Left lung (tissue), 10 donors: ENCODE measurements around the gene CDC42BPA. TPM values are rescaled to one million over a fixed set of nuclear protein-coding genes. Genes with fewer than 3 reads are reported as not detected.

Experiments
- ATAC-seq: fragments of 200-7000 bp; cut with Tn5 transposase; one replicate; pipeline ENCODE4 v1.9.1; 2020; ENCODE audit warnings: moderate library complexity
- DNase-seq, 4 donors: peaks; one replicate each; pipeline ENCODE4 v3.0.0-alpha.2; 2013 to 2020
- H3K27ac ChIP-seq, 2 donors: fragments of 200-600 bp; sonication (generic) in 1 of 2; one replicate each; pipeline versions ENCODE4 v1.5.0 to v1.8.0; 2020 to 2021
- H3K27me3 ChIP-seq, 2 donors: fragments of 200-600 bp; sonication (generic) in 1 of 2; one replicate each; pipeline versions ENCODE4 v1.5.0 to v1.8.0; 2020 to 2021
- H3K36me3 ChIP-seq, 2 donors: fragments of 200-600 bp; sonication (generic) in 1 of 2; one replicate each; pipeline versions ENCODE4 v1.5.0 to v1.8.0; 2020 to 2021
- H3K4me1 ChIP-seq, 2 donors: fragments of 200-600 bp; one replicate each; pipeline ENCODE4 v1.8.0; 2021
- H3K4me3 ChIP-seq, 2 donors: fragments of 200-600 bp; sonication (generic) in 1 of 2; one replicate each; pipeline versions ENCODE4 v1.5.0 to v1.8.0; 2020 to 2021; ENCODE audit warnings: mild to moderate bottlenecking in 1 of 2
- H3K9me3 ChIP-seq, 2 donors: fragments of 200-600 bp; sonication (generic) in 1 of 2; one replicate each; pipeline versions ENCODE4 v1.5.0 to v1.8.0; 2020 to 2021
- intact Hi-C, 2 donors: fragments of 100-400 bp; cut with DNase I; formaldehyde crosslinking; loops; one replicate each; pipeline versions ENCODE4 v1.11.2 to v1.14.2; 2022
- polyA plus RNA-seq, 6 donors: library from polyadenylated mRNA; unstranded; fragments of 120-200 nt; gene quantifications; one replicate each; pipeline ENCODE4 v1.2.1, GENCODE V29; 2013; ENCODE audit not compliant: insufficient read length in 6 of 6
- total RNA-seq, 2 donors: library from RNA; stranded (reverse); fragmentation: NEBNext Ultra II Directional; extraction: Animal tissue kit (Norgen Biotek cat#: 25700); gene quantifications; one replicate each; pipeline ENCODE4 v1.2.1, GENCODE V29; 2021
- TF ChIP-seq, protein P1 (sequence below), 2 donors: fragments of 200-600 bp; sonication (generic) in 1 of 2; IDR thresholded peaks; one replicate each; pipeline versions ENCODE4 v1.5.0 to v1.8.0; 2021; ENCODE audit warnings: antibody characterized with exemption in 2 of 2
- donor health status: DM: no; HTN: yes; CAD: no.
- donor health status: DM: no; HTN: no; CAD: no.

The CDC42BPA gene
- total and polyA plus RNA-seq, 8 donors = 35.8 to 49.0 (median 43.4) TPM

DNA sequence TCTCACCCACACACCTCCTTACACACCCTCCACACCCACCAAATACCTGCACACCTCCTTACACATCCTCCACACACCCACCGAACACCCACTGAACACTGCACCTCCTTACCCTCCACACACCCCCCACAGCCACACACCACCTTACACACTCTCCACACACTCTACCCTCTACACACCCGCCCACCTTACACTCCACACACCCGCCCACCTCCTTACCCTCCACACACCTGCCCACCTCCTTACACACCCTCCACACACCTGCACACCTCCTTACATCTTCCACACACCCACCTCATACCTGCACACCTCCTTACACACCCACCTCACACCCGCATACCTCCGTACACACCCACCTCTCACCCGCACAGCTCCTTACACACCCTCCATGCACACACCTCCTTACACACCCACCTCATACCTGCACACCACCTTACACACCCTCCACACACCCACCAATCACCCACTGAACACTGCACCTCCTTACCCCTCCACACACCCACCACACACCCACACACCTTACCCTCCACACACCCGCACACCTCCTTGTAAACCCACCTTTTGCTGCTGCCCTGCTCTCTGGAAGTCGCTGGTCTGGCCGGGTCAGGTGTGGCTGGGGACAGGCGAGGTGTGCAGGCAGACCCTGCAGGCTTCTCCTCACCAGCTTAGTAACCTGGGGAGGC lies 339.7 kb downstream of the CDC42BPA start:
- DNase-seq = no peak
- no peak for ATAC-seq
- H3K9me3 ChIP-seq = no peaks in the 10 kb centered on the region
- peaks cover 0 to 33% of the 10 kb centered on the region in 2 donors for H3K36me3 ChIP-seq
- no peaks in the 10 kb centered on the region for H3K27me3 ChIP-seq
- TF ChIP-seq, protein P1, sequence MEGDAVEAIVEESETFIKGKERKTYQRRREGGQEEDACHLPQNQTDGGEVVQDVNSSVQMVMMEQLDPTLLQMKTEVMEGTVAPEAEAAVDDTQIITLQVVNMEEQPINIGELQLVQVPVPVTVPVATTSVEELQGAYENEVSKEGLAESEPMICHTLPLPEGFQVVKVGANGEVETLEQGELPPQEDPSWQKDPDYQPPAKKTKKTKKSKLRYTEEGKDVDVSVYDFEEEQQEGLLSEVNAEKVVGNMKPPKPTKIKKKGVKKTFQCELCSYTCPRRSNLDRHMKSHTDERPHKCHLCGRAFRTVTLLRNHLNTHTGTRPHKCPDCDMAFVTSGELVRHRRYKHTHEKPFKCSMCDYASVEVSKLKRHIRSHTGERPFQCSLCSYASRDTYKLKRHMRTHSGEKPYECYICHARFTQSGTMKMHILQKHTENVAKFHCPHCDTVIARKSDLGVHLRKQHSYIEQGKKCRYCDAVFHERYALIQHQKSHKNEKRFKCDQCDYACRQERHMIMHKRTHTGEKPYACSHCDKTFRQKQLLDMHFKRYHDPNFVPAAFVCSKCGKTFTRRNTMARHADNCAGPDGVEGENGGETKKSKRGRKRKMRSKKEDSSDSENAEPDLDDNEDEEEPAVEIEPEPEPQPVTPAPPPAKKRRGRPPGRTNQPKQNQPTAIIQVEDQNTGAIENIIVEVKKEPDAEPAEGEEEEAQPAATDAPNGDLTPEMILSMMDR (IDR thresholded peaks at IDR 0.05) = no peak
- H3K4me3 ChIP-seq = no peak overlapping the region
- H3K4me1 ChIP-seq = peaks cover 12 to 21% of the 10 kb centered on the region in 2 donors
- no peak overlapping the region for H3K27ac ChIP-seq
- intact Hi-C loops = no loop called here

DNA sequence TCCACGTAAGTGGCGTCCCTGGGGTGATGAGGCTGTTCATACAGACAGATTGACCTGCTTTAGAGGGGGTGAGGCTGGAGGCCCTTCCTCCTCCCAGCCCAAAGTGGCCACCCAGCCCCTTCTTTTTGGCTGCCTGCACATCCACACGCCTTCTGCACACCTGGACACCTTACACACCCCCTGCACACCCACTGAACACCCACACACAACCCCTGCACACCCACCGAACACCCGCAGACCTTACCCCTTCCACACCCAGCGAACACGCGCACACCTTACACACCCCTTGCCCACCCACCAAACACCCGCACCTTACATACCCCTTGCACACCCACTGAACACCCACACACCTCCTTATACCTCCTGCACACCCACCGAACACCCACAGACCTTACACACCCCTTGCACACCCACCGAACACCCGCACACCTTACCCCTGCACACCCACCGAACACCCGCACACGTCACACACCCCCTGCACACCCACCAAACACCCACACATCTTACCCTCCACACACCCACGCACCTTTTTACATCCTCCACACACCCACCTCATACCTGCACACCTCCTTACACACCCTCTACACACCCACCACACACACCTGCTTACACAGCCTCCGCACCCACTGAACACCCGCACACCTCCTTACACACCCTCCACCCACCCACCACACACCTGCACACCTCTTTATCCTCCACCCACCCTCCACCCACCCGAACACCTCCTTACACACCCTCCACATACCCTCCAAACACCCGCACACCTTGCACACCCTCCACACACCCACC lies 340.5 kb downstream of the CDC42BPA start:
- intact Hi-C loops = no loop called here
- Histone ChIP-seq H3K9me3 (no peaks in the 10 kb centered on the region), H3K4me3 (no peak overlapping the region), H3K27ac (no peak overlapping the region), H3K4me1 (peaks cover 18 to 29% of the 10 kb centered on the region in 2 donors), H3K27me3 (no peaks in the 10 kb centered on the region), H3K36me3 (peaks cover 0 to 26% of the 10 kb centered on the region in 2 donors)
- ATAC-seq (no peak), DNase-seq (no peak)
- TF ChIP-seq, protein P1 (IDR thresholded peaks at IDR 0.05) = no peak

DNA sequence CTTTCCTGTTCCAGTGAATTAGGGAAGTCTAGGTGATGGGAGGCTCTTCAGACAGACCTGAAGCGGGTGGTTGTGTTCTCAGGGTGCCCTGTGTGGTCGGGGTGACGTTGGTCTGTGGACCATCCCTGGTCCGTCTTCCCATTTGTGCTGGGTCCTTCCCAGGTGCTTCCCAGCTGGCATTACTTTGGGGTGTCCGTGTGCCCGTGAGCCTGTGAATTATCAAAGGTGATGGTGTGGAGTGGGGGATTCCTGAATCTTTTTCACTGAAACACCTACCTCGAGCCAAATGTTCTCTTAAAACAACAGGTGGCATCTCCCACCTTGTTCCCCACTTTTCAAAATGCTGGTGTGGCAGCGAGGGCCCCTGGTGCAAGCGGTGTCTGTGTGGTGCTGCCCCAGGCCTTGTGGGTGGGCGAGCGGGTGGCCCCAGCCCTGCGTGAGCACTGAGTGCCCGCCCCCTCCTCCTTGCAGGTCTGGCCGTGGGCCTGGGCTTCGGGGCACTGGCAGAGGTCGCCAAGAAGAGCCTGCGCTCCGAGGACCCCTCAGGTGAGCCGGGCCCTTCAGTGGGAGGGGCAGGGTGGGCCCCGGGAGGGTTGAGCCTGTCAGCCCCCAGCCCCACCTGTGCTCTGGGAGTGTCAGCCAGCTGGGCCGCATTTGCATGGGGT lies 341.2 kb downstream of the CDC42BPA start:
- H3K9me3 ChIP-seq = no peaks in the 10 kb centered on the region
- TF ChIP-seq, protein P1 (IDR thresholded peaks at IDR 0.05) = no peak
- no peak for ATAC-seq
- peaks cover 0 to 18% of the 10 kb centered on the region in 2 donors for H3K36me3 ChIP-seq
- no peak overlapping the region for H3K27ac ChIP-seq
- H3K4me1 ChIP-seq = peaks cover 18 to 30% of the 10 kb centered on the region in 2 donors
- DNase-seq = no peak
- intact Hi-C loops = no loop called here
- no peak overlapping the region for H3K4me3 ChIP-seq
- H3K27me3 ChIP-seq = no peaks in the 10 kb centered on the region

DNA sequence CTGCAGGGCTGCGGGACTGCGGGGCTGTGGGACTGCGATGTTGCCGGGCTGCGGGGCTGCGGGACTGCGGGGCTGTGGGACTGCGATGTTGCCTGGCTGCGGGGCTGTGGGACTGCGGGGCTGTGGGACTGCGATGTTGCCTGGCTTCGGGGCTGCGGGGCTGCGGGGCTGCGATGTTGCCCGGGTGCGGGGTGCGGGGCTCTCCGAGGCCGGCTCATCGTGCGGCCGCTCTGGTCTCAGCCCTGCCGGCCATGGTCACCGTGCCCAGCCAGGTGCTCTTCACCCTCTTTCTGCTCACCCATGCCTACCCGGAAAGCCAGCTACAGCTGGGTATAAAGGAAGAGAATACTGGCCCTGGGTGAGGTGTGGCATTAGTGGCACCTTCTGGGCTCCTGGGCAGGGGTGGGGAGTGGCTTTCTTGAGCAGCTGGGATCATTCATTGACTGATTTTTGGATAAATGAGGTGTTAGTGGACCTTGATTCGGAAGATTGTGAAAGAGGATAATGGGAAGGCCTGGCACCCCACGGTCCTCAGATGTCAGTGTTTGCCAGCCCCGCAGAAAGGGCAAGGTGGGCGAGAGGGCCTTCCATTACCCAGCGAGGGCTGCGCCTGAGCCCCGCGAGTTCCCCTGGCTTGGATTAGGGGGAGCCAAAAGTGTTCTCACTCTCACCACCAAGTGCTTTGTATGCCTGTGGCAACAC lies 341.9 kb downstream of the CDC42BPA start:
- intact Hi-C loops = no loop called here
- Histone ChIP-seq H3K4me1 (peaks cover 18 to 30% of the 10 kb centered on the region in 2 donors), H3K4me3 (no peak overlapping the region), H3K9me3 (peaks cover 0 to 4% of the 10 kb centered on the region in 2 donors), H3K27me3 (no peaks in the 10 kb centered on the region), H3K27ac (no peak overlapping the region), H3K36me3 (peaks cover 0 to 18% of the 10 kb centered on the region in 2 donors)
- ATAC-seq (no peak), DNase-seq (no peak)
- TF ChIP-seq, protein P1 (IDR thresholded peaks at IDR 0.05) = no peak
